GM12872 (cell line): ENCODE measurements around the gene BTRC.

Experiments
- CTCF ChIP-seq: IDR thresholded peaks from 3 replicates; pipeline ENCODE4 v1.5.1; 2011; ENCODE audit warnings: low read depth, mild to moderate bottlenecking, low read length, moderate library complexity; ENCODE audit not compliant: insufficient read depth

The BTRC gene

GRCh38 chr10:101319241-101319915 is 34.6 kb upstream of the BTRC start:
- no peak for TF ChIP-seq CTCF

DNA sequence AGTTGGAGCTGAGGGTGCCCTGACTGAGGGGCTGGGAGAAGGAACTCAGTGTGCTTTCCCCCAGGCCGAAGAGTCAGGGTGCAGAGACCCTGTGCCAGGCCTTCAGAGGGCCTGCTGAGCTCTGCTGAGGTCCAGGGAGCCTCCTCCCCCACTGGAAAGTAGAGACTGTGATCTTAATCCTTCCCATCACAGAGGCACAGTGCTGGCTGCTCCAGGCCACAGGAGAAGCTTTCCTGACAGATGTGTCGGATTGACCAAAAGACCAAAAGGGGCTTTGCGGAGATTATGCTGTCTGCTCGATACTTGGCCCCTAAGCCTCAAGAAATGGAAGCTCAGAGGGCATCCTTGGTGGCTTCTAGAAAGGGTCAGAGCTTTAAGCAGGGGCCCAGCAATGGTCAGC is 32.9 kb upstream of the BTRC start:
- no peak for TF ChIP-seq CTCF

DNA sequence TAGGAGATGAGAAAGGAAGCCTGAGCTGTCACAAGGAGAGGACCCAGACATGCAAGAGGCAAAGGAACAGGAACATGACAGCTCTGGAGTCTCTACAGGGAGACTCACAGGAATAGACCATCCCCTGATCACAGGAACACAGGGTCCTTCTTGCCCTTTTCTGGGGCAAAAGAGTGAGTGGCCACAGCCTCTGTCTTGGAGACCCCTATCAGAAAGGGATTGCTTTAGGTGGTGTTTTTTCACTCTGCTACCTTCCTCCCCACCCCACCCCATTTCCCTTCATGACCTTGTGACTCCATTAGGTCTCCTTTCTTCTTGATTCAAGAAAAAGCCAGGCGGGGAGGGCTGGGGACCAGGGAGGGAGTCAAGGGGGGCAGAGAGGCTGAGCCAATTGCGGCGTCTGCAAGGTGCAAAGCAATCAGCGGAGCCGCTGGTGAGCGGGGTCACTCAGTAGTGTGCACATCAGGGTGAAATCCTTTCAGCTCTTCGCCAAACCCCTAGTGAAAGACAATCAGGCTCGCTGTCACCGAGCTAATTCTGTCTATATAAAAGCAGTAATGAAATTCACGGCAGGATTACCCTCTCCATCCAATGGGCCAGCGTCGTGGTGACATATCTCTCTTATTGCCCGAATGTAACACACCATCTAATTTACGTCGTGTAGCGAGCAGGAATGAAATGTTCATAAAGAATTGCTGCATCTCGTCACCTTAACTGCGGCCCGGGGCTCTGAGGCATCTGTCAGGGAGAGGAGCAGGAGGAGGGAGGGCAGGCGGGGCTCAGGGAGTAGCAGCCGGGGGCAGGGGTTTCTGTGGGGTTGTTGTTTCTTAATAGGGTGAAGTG is 31.5 kb upstream of the BTRC start:
- no peak for TF ChIP-seq CTCF

- TF ChIP-seq CTCF = no peak
Measured at GRCh38 chr10:101323495-101323894, 30.5 kb upstream of the BTRC start.

DNA sequence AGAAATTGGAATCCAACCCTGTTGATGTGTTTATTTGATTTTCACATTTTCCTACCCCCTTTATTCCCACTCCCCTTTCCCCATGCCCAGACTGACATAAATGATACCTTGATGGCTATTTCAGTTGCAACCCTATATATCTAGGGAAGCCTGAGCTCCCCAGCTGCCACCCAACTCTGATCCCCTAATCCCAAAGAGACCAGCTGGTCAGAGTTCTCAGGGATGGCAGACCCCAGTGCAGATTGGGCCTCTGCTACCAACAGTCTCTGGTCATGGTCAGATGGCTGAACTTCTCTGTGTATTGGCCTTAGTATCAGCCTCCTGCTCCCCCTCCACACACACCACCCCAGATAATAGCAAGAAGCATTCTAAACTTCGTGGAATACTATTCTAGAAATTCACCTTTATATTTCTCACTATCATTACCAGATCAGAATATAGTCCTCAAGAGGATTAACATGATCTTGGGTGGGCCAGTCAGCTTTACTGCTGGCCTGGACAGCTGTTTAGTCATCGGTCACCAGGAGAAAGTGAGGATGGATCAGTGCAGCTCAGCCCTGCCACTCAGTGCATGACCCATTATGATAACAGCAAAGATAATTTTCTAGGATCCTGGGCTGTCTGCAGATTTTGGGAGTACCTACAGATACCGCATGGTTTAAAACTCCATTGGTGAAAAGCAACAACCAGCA is 24.5 kb upstream of the BTRC start:
- no peak for TF ChIP-seq CTCF

GRCh38 chr10:101330231-101330630 is 23.7 kb upstream of the BTRC start:
- no peak for TF ChIP-seq CTCF

DNA sequence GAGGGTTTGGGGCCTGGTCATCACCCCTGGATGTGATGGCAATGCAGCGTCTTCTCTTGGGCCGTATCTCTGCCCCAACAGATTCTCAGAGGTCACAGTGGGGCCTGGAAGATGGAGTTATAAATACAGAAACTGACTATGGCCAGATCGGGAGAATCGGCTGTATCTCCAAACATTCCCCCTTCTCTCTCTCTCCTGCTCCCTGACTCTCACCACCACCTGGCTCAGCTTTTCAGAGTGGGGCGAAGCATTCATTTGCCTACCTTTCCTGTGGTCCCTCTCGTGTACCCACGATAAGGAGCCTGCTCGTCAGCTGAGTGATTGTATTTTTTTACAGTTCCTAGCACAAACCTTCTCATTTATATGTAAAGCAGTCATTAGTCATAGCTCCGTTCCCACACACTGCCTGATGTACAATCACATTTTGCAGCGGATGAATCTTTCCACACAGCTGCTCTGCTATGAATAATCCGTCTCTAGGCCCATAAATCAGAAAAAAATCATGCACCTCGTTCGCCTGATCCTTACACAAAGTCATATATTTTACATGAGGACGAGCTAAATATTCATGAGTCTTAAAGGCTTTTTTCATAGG is 23.2 kb upstream of the BTRC start:
- TF ChIP-seq CTCF = no peak
